Chondrocyte (in vitro differentiated cells): Measurements from ENCODE around the gene HAPLN2. TPM values are rescaled to one million over a fixed set of nuclear protein-coding genes. Genes with fewer than 3 reads are reported as not detected.

ENCODE experiments used
- DNase-seq: peaks from one replicate; pipeline ENCODE4 v3.0.0; 2021; ENCODE audit warnings: mixed read lengths, low spot score
- H3K27ac Mint-ChIP-seq: one replicate; pipeline ENCODE4 v1.8.0; 2021; ENCODE audit warnings: mild to moderate bottlenecking, moderate library complexity, mixed read lengths; ENCODE audit not compliant: unreplicated experiment
- H3K27me3 Mint-ChIP-seq: 2 replicates; pipeline ENCODE4 v1.8.0; 2021; ENCODE audit warnings: low read depth, mixed read lengths
- H3K36me3 Mint-ChIP-seq: 2 replicates; pipeline ENCODE4 v1.8.0; 2021; ENCODE audit warnings: low read depth, mixed read lengths
- H3K4me1 Mint-ChIP-seq: 2 replicates; pipeline ENCODE4 v1.8.0; 2021; ENCODE audit warnings: low read depth, mild to moderate bottlenecking, mixed read lengths
- H3K4me3 Mint-ChIP-seq: one replicate; pipeline ENCODE4 v1.8.0; 2021; ENCODE audit warnings: mild to moderate bottlenecking, moderate library complexity, mixed read lengths; ENCODE audit not compliant: unreplicated experiment
- H3K9me3 Mint-ChIP-seq: 2 replicates; pipeline ENCODE4 v1.8.0; 2021; ENCODE audit warnings: low read depth, mixed read lengths
- CTCF ChIP-seq: fragments of 200-600 bp; sonication (generic); IDR thresholded peaks from 2 replicates; pipeline ENCODE4 v1.5.0; 2021; ENCODE audit warnings: antibody characterized with exemption, mild to moderate bottlenecking, moderate library complexity
- total RNA-seq: library from RNA; stranded (reverse); gene quantifications from 3 replicates; pipeline ENCODE4 v1.2.1, GENCODE V29; 2021

HAPLN2 gene
- total RNA-seq, 1 donor from 2014 or later, result not detected

GRCh38 chr1:156643049-156643777 is 24.0 kb downstream of the HAPLN2 start:
- H3K4me3 Mint-ChIP-seq, result no peak overlapping the region

GRCh38 chr1:156643778-156644092 is 24.5 kb downstream of the HAPLN2 start:
- DNase-seq, result no peak
- Mint-ChIP-seq H3K4me1 (peaks cover 23% of the 10 kb centered on the region), H3K9me3 (no peaks in the 10 kb centered on the region), H3K4me3 (no peak overlapping the region), H3K36me3 (peaks cover 2% of the 10 kb centered on the region), H3K27me3 (peaks cover 67% of the 10 kb centered on the region), H3K27ac (no peak overlapping the region)
- no peak for TF ChIP-seq CTCF

More at GRCh38 chr1:156643049-156643777, 24.0 kb downstream of the HAPLN2 start:
- H3K4me1 Mint-ChIP-seq, result peaks cover 23% of the 10 kb centered on the region
- H3K36me3 Mint-ChIP-seq, result peaks cover 2% of the 10 kb centered on the region
- DNase-seq, result no peak
- H3K9me3 Mint-ChIP-seq, result no peaks in the 10 kb centered on the region
- peaks cover 69% of the 10 kb centered on the region for H3K27me3 Mint-ChIP-seq
- no peak for TF ChIP-seq CTCF
- H3K27ac Mint-ChIP-seq, result no peak overlapping the region

- H3K4me3 Mint-ChIP-seq, result no peak overlapping the region
- DNase-seq, result no peak
- H3K27ac Mint-ChIP-seq, result peak overlapping the region; percentile 50
- peaks cover 2% of the 10 kb centered on the region for H3K36me3 Mint-ChIP-seq
- H3K9me3 Mint-ChIP-seq, result no peaks in the 10 kb centered on the region
- TF ChIP-seq CTCF, result no peak
- peaks cover 67% of the 10 kb centered on the region for H3K27me3 Mint-ChIP-seq
- peaks cover 20% of the 10 kb centered on the region for H3K4me1 Mint-ChIP-seq
These were observed 24.9 kb downstream of the HAPLN2 start for GRCh38 chr1:156644146-156644545.

- H3K27ac Mint-ChIP-seq, result no peak overlapping the region
- no peaks in the 10 kb centered on the region for H3K9me3 Mint-ChIP-seq
- peaks cover 62% of the 10 kb centered on the region for H3K27me3 Mint-ChIP-seq
- H3K4me3 Mint-ChIP-seq, result no peak overlapping the region
- no peak for DNase-seq
- peaks cover 16% of the 10 kb centered on the region for H3K4me1 Mint-ChIP-seq
- H3K36me3 Mint-ChIP-seq, result peaks cover 2% of the 10 kb centered on the region
- no peak for TF ChIP-seq CTCF
These were observed 25.4 kb downstream of the HAPLN2 start for GRCh38 chr1:156644640-156645039.

- no peaks in the 10 kb centered on the region for H3K9me3 Mint-ChIP-seq
- DNase-seq, result no peak
- no peak overlapping the region for H3K27ac Mint-ChIP-seq
- H3K4me1 Mint-ChIP-seq, result peaks cover 11% of the 10 kb centered on the region
- no peak overlapping the region for H3K4me3 Mint-ChIP-seq
- no peak for TF ChIP-seq CTCF
- H3K36me3 Mint-ChIP-seq, result peaks cover 2% of the 10 kb centered on the region
- H3K27me3 Mint-ChIP-seq, result peaks cover 61% of the 10 kb centered on the region
These were observed 25.8 kb downstream of the HAPLN2 start for GRCh38 chr1:156645056-156645455.
